Measurements from ENCODE around the gene BRIP1. TPM values are rescaled to one million over a fixed set of nuclear protein-coding genes. Genes with fewer than 3 reads are reported as not detected.

The BRIP1 gene
- polyA plus RNA-seq, 1 of the 3 experiments (the other 2 are of a cell fraction): 2.0 TPM

- Histone ChIP-seq H3K4me3 (ENCODE audit: low read depth in 2 of 2, low read length in 1 of 2) (no peak overlapping the region), H3K27ac (ENCODE audit: low read depth in 2 of 2, low read length in 1 of 2) (no peak overlapping the region), H2AFZ (ENCODE audit: low read depth) (no peak overlapping the region), H3K36me3 (replicated peaks in 1 of 2; ENCODE audit: control insufficient read depth in 1 of 2, insufficient read depth in 2 of 2, low read length in 1 of 2) (no peaks in the 10 kb centered on the region), H3K9ac (no peak overlapping the region), H3K4me1 (ENCODE audit: control insufficient read depth in 1 of 2, insufficient read depth in 2 of 2, low read depth in 1 of 2, low read length in 1 of 2) (peaks cover 0 to 5% of the 10 kb centered on the region in 2 experiments; a peak in 1 of 4 replicates), H3K27me3 (ENCODE audit: insufficient read depth) (no peaks in the 10 kb centered on the region), H3K9me2 (no peaks in the 10 kb centered on the region), H3K79me2 (ENCODE audit: insufficient read depth) (no peaks in the 10 kb centered on the region), H4K20me1 (ENCODE audit: insufficient read depth) (no peaks in the 10 kb centered on the region), H3K4me2 (no peak overlapping the region), H3F3A (replicated peaks; ENCODE audit: insufficient read depth) (peaks cover 6% of the 10 kb centered on the region), H3K9me3 (no peaks in the 10 kb centered on the region)
- WGBS (ENCODE audit: low lambda C conversion rate): 88% methylated on average over 1 of the region's 1 CpG
- ChIA-PET CTCF (interaction anchor here (0.9 to 1.8 kb wide), 5 partner anchors 10 to 195 kb away, joined by 3 to 11 read pairs (median 3); no protein-coding TSS in a partner anchor), POLR2A (no interaction called here)
- DNase-seq: no peak
- TF ChIP-seq TAF1 (IDR thresholded peaks at IDR 0.05; ENCODE audit: borderline replicate concordance, low read depth, low read length) (no peak), JUND (IDR thresholded peaks at IDR 0.05) (no peak), CHD2 (IDR thresholded peaks at IDR 0.05; ENCODE audit: low read length, partially characterized antibody) (no peak), RXRA (IDR thresholded peaks at IDR 0.05; ENCODE audit: borderline replicate concordance, low read depth) (no peak), REST (IDR thresholded peaks at IDR 0.05; ENCODE audit: low read depth, low read length) (no peak), EP300 (IDR thresholded peaks at IDR 0.05; ENCODE audit: borderline replicate concordance in 1 of 2, low read depth in 1 of 2, low read length in 1 of 2) (no peak), TCF12 (IDR thresholded peaks at IDR 0.05) (no peak), NFIC (IDR thresholded peaks at IDR 0.05; ENCODE audit: borderline replicate concordance) (no peak)
Measured at GRCh38 chr17:61641715-61642114, 221.6 kb downstream of the BRIP1 start.

GRCh38 chr17:61641084-61641483 lies 222.2 kb downstream of the BRIP1 start:
- Histone ChIP-seq H3K79me2 (ENCODE audit: insufficient read depth) (no peaks in the 10 kb centered on the region), H3K27me3 (ENCODE audit: insufficient read depth) (no peaks in the 10 kb centered on the region), H3K36me3 (replicated peaks in 1 of 2; ENCODE audit: control insufficient read depth in 1 of 2, insufficient read depth in 2 of 2, low read length in 1 of 2) (no peaks in the 10 kb centered on the region), H3F3A (replicated peaks; ENCODE audit: insufficient read depth) (peaks cover 6% of the 10 kb centered on the region), H3K27ac (ENCODE audit: low read depth in 2 of 2, low read length in 1 of 2) (no peak overlapping the region), H3K4me1 (ENCODE audit: control insufficient read depth in 1 of 2, insufficient read depth in 2 of 2, low read depth in 1 of 2, low read length in 1 of 2) (no peaks in the 10 kb centered on the region), H3K4me2 (no peak overlapping the region), H4K20me1 (ENCODE audit: insufficient read depth) (no peaks in the 10 kb centered on the region), H3K9ac (no peak overlapping the region), H3K9me2 (no peaks in the 10 kb centered on the region), H3K9me3 (no peaks in the 10 kb centered on the region), H2AFZ (ENCODE audit: low read depth) (no peak overlapping the region), H3K4me3 (ENCODE audit: low read depth in 2 of 2, low read length in 1 of 2) (no peak overlapping the region)
- 81% methylated on average over 6 of the region's 6 CpGs for WGBS (ENCODE audit: low lambda C conversion rate)
- ChIA-PET CTCF (interaction anchor here (1.8 kb wide), 2 partner anchors 10 to 195 kb away, joined by 4 to 11 read pairs; no protein-coding TSS in a partner anchor), POLR2A (no interaction called here)
- TF ChIP-seq NFIC (IDR thresholded peaks at IDR 0.05; ENCODE audit: borderline replicate concordance): no peak
- TF ChIP-seq SMC3 (IDR thresholded peaks at IDR 0.05; ENCODE audit: low read depth, low read length): no peak
- DNase-seq: no peak

Data from SK-N-SH (cell line).